ENCODE results near the gene ZNF211. TPM values are rescaled to one million over a fixed set of nuclear protein-coding genes. Genes with fewer than 3 reads are reported as not detected.

The ZNF211 gene
- total RNA-seq, 4 donors from 2014 or later, result 2.9 to 5.5 (median 4.3) TPM

DNA sequence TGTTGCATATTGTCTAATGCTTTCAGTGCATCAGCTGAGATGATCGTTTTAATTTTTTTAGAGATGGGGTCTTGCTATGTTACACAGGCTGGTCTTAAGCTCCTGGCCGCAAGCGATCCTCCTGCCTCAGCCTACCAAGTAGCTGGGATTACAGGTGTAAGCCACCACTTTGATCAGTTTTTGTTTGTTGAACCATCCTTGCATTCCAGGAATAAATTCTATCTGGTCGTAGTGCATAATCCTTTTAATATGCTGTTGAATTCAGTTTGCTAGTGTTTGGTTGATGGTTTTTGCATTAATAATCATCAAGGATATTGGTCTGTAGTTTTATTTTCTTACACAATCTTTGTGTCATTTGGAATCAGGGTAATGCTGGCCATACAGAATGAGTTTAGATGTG is 4.4 kb downstream of the ZNF211 start:
- in situ Hi-C loops (cut with MboI; ENCODE audit: low sequenced_read_pairs in 4 of 4) (no loop called here), intact Hi-C loops (cut with DNase I; ENCODE audit: low total_unique reads) (no loop called here)
- DNase-seq (no peak), ATAC-seq (no peak)
- peaks cover 8 to 32% (median 12%) of the 10 kb centered on the region in 3 donors for H3K9me3 ChIP-seq
- H3K36me3 ChIP-seq, result peaks cover 29 to 78% of the 10 kb centered on the region in 2 donors
- no peak overlapping the region for H3K27ac ChIP-seq
- peak overlapping the region in 1 of 4 donors; percentile 12 for H3K4me3 ChIP-seq
- H3K4me1 ChIP-seq, result peaks cover 7 to 13% of the 10 kb centered on the region in 2 donors
- no peak for TF ChIP-seq POLR2A (IDR thresholded peaks at IDR 0.05)
- TF ChIP-seq, protein P1, sequence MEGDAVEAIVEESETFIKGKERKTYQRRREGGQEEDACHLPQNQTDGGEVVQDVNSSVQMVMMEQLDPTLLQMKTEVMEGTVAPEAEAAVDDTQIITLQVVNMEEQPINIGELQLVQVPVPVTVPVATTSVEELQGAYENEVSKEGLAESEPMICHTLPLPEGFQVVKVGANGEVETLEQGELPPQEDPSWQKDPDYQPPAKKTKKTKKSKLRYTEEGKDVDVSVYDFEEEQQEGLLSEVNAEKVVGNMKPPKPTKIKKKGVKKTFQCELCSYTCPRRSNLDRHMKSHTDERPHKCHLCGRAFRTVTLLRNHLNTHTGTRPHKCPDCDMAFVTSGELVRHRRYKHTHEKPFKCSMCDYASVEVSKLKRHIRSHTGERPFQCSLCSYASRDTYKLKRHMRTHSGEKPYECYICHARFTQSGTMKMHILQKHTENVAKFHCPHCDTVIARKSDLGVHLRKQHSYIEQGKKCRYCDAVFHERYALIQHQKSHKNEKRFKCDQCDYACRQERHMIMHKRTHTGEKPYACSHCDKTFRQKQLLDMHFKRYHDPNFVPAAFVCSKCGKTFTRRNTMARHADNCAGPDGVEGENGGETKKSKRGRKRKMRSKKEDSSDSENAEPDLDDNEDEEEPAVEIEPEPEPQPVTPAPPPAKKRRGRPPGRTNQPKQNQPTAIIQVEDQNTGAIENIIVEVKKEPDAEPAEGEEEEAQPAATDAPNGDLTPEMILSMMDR (IDR thresholded peaks at IDR 0.05 in 4 of 5, conservative IDR thresholded peaks at IDR 0.05 in 1 of 5), result no peak
- no peaks in the 10 kb centered on the region for H3K27me3 ChIP-seq

DNA sequence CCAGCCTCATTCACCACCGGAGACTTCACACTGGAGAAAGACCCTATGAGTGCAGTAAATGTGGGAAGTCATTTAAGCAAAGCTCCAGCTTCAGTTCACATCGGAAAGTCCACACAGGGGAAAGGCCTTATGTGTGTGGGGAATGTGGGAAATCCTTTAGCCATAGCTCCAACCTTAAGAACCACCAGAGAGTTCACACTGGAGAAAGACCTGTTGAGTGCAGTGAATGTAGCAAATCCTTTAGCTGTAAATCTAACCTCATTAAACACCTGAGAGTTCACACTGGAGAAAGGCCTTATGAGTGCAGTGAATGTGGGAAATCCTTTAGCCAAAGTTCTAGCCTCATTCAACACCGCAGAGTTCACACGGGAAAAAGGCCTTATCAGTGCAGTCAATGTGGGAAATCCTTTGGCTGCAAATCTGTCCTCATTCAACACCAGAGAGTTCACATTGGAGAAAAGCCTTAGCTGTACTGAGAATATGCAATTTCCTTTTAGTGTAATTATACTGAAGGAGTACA is 8.8 kb downstream of the ZNF211 start:
- Histone ChIP-seq H3K27me3 (no peaks in the 10 kb centered on the region), H3K4me3 (peak overlapping the region in 1 of 4 donors; percentile 18), H3K9me3 (peaks cover 8 to 30% (median 12%) of the 10 kb centered on the region in 3 donors), H3K36me3 (peaks cover 25 to 62% of the 10 kb centered on the region in 2 donors), H3K27ac (no peak overlapping the region), H3K4me1 (no peaks in the 10 kb centered on the region)
- intact Hi-C loops (cut with DNase I; ENCODE audit: low total_unique reads) (no loop called here), in situ Hi-C loops (cut with MboI; ENCODE audit: low sequenced_read_pairs in 4 of 4) (no loop called here)
- TF ChIP-seq POLR2A (IDR thresholded peaks at IDR 0.05), result no peak
- TF ChIP-seq, protein P1 (IDR thresholded peaks at IDR 0.05 in 4 of 5, conservative IDR thresholded peaks at IDR 0.05 in 1 of 5), result no peak
- ATAC-seq, result no peak
- DNase-seq, result no peak

DNA sequence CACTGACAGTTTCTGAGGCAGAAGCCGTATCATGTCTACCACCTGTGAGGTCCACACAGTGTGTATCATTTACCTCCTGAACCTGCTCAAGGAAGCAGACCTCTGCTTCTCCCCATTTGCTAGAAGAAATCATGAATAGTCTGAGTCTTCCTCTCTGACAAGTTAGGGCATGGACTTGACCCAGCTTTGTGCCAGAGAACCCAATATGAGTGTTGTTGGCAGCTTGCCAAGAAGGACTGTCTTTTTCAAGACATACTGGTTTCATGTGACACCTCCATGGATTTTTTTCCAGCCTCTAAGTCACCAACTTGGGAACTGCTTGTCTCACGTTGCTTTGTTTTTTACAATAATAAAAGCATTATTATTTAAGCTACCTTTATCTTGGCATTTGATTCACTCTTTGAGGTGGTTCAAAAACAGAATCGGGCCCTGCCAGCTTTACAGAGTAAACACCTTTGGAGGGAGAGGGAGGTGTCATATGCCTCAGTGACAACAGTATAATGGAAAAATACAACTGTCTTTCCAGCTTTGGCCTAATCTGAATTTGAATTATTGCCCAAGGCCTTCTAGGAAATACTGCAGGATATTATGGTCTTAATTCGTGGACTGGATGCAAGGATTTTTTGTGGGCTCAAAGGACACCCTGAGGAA is 9.6 kb downstream of the ZNF211 start:
- H3K27me3 ChIP-seq, result no peaks in the 10 kb centered on the region
- H3K27ac ChIP-seq, result no peak overlapping the region
- ATAC-seq (peak in 1 of 2 donors; percentile 52), DNase-seq (no peak)
- in situ Hi-C loops (cut with MboI; ENCODE audit: low sequenced_read_pairs in 4 of 4) (no loop called here), intact Hi-C loops (cut with DNase I; ENCODE audit: low total_unique reads) (no loop called here)
- H3K9me3 ChIP-seq, result peaks cover 4 to 27% (median 12%) of the 10 kb centered on the region in 3 donors
- no peaks in the 10 kb centered on the region for H3K4me1 ChIP-seq
- no peak for TF ChIP-seq POLR2A (IDR thresholded peaks at IDR 0.05)
- TF ChIP-seq, protein P1 (IDR thresholded peaks at IDR 0.05 in 4 of 5, conservative IDR thresholded peaks at IDR 0.05 in 1 of 5), result no peak
- no peak overlapping the region for H3K4me3 ChIP-seq
- H3K36me3 ChIP-seq, result peaks cover 22 to 55% of the 10 kb centered on the region in 2 donors

DNA sequence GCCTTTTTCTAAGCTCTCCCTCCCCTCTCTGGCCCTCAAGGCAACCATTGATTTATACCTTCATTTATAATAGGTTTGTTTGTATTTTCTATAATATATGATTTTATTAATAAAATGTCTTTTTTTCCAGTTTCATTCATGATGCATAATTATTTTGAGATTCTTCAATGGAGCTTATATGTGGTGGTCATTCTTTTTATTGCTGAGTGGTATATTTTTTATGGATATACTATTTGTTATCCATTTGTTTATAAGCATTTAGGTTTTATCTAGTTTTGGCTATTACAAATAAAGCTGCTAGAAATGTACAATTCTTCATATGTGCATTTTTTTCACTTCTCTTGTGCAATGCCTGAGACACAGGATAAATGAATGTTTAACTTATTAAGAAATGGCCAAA is 10.8 kb downstream of the ZNF211 start:
- no peaks in the 10 kb centered on the region for H3K27me3 ChIP-seq
- no peak for ATAC-seq
- H3K9me3 ChIP-seq, result peaks cover 3 to 17% (median 7%) of the 10 kb centered on the region in 3 donors
- no peak for DNase-seq
- no peak for TF ChIP-seq POLR2A (IDR thresholded peaks at IDR 0.05)
- TF ChIP-seq, protein P1 (IDR thresholded peaks at IDR 0.05 in 4 of 5, conservative IDR thresholded peaks at IDR 0.05 in 1 of 5), result no peak
- peaks cover 21 to 43% of the 10 kb centered on the region in 2 donors for H3K36me3 ChIP-seq
- H3K27ac ChIP-seq, result no peak overlapping the region
- intact Hi-C loops (cut with DNase I; ENCODE audit: low total_unique reads), result no loop called here
- no peak overlapping the region for H3K4me3 ChIP-seq
- in situ Hi-C loops (cut with MboI; ENCODE audit: low sequenced_read_pairs in 4 of 4), result no loop called here
- H3K4me1 ChIP-seq, result no peaks in the 10 kb centered on the region
